Prostate gland (tissue), 2 donors: ENCODE measurements around the gene PROCR.

Experiments
- POLR2A ChIP-seq: fragments of 450-650 bp; IDR thresholded peaks from one replicate; pipeline ENCODE4 v1.6.1; 2016; ENCODE audit warnings: antibody characterized with exemption, mild to moderate bottlenecking
- POLR2AphosphoS5 ChIP-seq: sonication (generic); formaldehyde crosslinking; IDR thresholded peaks from one replicate; pipeline ENCODE4 v1.6.1; 2017; ENCODE audit warnings: antibody characterized with exemption
- TF ChIP-seq, protein P1 (sequence below), 4 experiments: fragments of 200-600 bp in 2 of 4; fragments of 450-650 bp in 2 of 4; sonication (generic) in 2 of 4; IDR thresholded peaks; 1 replicate in 3 of 4; 2 replicates in 1 of 4; pipeline ENCODE4 v1.5.1; 2016 to 2019; ENCODE audit warnings: antibody characterized with exemption in 4 of 4, mild to moderate bottlenecking in 2 of 4, moderate library complexity in 2 of 4

DNA sequence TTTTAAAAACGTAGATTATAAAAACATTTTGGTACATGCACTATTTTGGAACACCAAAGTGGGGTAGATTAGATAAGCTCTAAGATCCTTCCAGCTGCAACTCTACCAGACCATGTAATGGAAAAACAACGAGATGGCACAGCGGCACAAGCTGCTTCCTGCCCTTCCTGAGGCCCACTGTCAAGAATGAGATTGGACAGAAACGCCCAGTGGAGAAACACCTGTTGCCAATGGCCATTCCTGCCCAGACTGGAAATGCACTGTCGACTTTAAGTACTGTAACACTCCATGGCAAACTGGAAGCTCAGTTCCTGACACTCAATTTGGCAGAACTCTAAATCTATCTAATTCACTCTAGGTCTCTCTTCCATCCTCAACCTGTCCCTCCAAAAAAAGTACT, 46.1 kb upstream of the PROCR start:
- TF ChIP-seq POLR2A, result no peak
- TF ChIP-seq, protein P1, sequence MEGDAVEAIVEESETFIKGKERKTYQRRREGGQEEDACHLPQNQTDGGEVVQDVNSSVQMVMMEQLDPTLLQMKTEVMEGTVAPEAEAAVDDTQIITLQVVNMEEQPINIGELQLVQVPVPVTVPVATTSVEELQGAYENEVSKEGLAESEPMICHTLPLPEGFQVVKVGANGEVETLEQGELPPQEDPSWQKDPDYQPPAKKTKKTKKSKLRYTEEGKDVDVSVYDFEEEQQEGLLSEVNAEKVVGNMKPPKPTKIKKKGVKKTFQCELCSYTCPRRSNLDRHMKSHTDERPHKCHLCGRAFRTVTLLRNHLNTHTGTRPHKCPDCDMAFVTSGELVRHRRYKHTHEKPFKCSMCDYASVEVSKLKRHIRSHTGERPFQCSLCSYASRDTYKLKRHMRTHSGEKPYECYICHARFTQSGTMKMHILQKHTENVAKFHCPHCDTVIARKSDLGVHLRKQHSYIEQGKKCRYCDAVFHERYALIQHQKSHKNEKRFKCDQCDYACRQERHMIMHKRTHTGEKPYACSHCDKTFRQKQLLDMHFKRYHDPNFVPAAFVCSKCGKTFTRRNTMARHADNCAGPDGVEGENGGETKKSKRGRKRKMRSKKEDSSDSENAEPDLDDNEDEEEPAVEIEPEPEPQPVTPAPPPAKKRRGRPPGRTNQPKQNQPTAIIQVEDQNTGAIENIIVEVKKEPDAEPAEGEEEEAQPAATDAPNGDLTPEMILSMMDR (IDR thresholded peaks at IDR 0.05), result no peak
- no peak for TF ChIP-seq POLR2AphosphoS5
